Measurements from ENCODE around the gene NDUFA7. TPM values are rescaled to one million over a fixed set of nuclear protein-coding genes. Genes with fewer than 3 reads are reported as not detected.
"Not testable (repeated sequence)": the region's sequence is repeated elsewhere in the genome, so short reads cannot be mapped to it uniquely, and the experiment has no call there.

The NDUFA7 gene
- total RNA-seq, 1 experiment from 2014 or later, result 117 TPM

GRCh38 chr19:8352845-8353244 lies 31.7 kb upstream of the NDUFA7 start:
- H3K36me3 ChIP-seq (replicated peaks; ENCODE audit: control insufficient read depth, insufficient read depth, low read length); H3K27me3 ChIP-seq (ENCODE audit: control insufficient read depth, insufficient read depth, low read length); H3K4me3 ChIP-seq (ENCODE audit: insufficient read depth, low read depth, low read length); DNase-seq: not testable (repeated sequence)

- DNase-seq, result peak; percentile 46
These were observed 31.1 kb upstream of the NDUFA7 start for GRCh38 chr19:8352134-8352827.

DNA sequence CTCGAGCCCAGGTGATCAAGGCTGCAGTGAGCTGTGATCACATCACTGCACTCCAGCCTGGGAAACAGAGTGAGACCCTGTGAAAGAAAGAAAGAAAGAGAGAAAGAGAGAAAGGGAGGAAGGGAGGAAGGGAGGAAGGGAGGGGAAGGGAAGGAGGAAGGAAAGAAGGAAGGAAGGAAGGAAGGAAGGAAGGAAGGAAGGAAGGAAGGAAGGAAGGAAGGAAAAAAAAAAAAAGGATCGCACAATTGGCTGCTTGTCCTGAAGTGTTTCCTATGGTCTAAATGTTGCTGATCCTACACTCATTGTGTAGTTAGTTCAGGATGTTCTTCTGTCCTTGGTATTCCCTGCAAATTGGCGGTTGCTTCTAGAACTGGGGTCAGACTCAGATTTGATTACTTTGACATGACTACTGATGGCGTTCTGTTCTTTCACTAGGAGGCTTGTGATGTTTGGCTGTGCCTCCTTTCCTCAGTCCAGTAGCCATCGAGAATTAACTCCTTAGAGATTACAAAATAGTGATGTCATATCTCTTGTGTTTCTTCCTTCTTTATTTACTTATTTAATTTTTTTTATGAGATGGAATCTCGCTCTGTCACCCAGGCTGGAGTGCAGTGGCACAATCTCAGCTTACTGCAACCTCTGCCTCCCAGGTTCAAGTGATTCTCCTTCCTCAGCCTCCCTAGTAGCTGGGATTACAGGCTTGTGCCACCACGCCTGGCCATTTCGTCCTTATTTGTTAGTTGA lies 28.6 kb upstream of the NDUFA7 start:
- not testable (repeated sequence) for DNase-seq; H3K27me3 ChIP-seq (ENCODE audit: control insufficient read depth, insufficient read depth, low read length); H3K36me3 ChIP-seq (replicated peaks; ENCODE audit: control insufficient read depth, insufficient read depth, low read length); H3K4me3 ChIP-seq (ENCODE audit: insufficient read depth, low read depth, low read length)

More at GRCh38 chr19:8352134-8352827, 31.1 kb upstream of the NDUFA7 start:
- Histone ChIP-seq H3K36me3 (replicated peaks; ENCODE audit: control insufficient read depth, insufficient read depth, low read length) (no peaks in the 10 kb centered on the region), H3K4me3 (ENCODE audit: insufficient read depth, low read depth, low read length) (no peak overlapping the region), H3K27me3 (ENCODE audit: control insufficient read depth, insufficient read depth, low read length) (no peaks in the 10 kb centered on the region; the same call in 1 of the 2 replicates)

DNA sequence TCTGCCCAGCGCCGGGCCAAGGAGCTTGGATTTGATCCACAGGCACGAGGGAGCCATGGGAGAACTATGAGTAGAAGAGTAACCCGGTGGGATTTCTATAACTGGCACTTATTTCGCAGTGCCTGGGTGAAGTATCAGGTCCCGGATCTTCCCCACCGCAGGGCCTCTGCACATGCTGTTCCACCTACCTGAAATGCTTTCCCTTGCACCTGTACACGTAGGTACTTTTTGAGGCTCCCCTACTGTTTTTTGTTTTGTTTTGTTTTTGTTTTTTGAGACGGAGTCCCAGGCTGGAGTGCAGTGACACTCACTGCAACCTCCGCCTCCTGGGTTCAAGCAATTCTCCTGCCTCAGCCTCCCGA lies 22.3 kb upstream of the NDUFA7 start:
- DNase-seq, result no peak
- H3K36me3 ChIP-seq (replicated peaks; ENCODE audit: control insufficient read depth, insufficient read depth, low read length), result no peaks in the 10 kb centered on the region
- peaks cover 12% of the 10 kb centered on the region; the same call in 1 of the 2 replicates for H3K27me3 ChIP-seq (ENCODE audit: control insufficient read depth, insufficient read depth, low read length)
- peak overlapping the region; percentile 12; the same call in 1 of the 2 replicates for H3K4me3 ChIP-seq (ENCODE audit: insufficient read depth, low read depth, low read length)

GRCh38 chr19:8342684-8343482 lies 21.7 kb upstream of the NDUFA7 start, which contains the start of gene KANK3:
KANK3 (minus strand) TSS chr19:8343262; CDS start chr19:8337828, 5,434 bp downstream.
- Histone ChIP-seq H3K27me3 (ENCODE audit: control insufficient read depth, insufficient read depth, low read length) (peaks cover 12% of the 10 kb centered on the region; the same call in 1 of the 2 replicates), H3K4me3 (ENCODE audit: insufficient read depth, low read depth, low read length) (peak within 1 kb of the TSS; percentile 81), H3K36me3 (replicated peaks; ENCODE audit: control insufficient read depth, insufficient read depth, low read length) (no peaks in the 10 kb centered on the region)
- DNase-seq, result peak; percentile 100

DNA sequence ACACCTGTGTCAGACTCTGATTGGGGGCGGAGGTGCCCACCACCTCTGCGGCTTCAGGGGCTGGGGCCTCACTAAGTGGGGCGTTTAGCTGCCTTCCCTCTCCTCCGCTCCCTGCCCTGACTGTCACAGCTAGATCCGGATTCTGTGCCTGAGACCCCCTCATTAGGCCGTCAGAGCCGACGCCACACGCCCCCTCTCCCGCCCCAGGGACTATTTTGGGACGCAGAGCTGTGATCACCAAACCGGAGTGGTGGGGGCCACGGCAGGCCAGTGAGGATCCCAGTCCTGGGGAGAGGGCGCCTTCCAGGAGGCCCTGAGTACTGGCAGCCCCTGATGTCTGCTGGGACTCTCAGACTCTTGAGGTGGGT lies 21.1 kb upstream of the NDUFA7 start:
- DNase-seq, result peak; percentile 77

DNA sequence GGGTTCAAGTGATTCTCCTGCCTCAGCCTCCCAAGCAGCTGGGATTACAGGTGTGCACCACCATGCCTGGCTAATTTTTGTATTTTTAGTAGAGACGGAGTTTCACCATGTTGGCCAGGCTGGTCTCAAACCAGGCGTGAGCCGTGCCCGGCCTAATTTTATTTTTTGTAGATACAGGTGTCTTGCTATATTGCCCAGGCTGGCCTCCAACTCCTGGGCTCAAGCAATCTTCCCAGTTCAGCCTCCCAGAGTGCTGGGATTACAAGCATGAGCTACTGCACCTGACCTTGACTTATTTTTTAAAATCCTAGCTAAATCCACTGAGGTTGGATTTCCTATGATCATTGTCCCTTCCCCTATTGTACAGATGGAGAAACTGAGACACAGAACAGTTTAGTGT lies 20.3 kb upstream of the NDUFA7 start:
- H3K4me3 ChIP-seq (ENCODE audit: insufficient read depth, low read depth, low read length); DNase-seq; H3K36me3 ChIP-seq (replicated peaks; ENCODE audit: control insufficient read depth, insufficient read depth, low read length): not testable (repeated sequence)
- peaks cover 12% of the 10 kb centered on the region; the same call in 1 of the 2 replicates for H3K27me3 ChIP-seq (ENCODE audit: control insufficient read depth, insufficient read depth, low read length)

More for the DNA sequence above, 21.1 kb upstream of the NDUFA7 start:
- Histone ChIP-seq H3K27me3 (ENCODE audit: control insufficient read depth, insufficient read depth, low read length) (peaks cover 12% of the 10 kb centered on the region; the same call in 1 of the 2 replicates), H3K4me3 (ENCODE audit: insufficient read depth, low read depth, low read length) (peak overlapping the region; percentile 81; the same call in 1 of the 2 replicates), H3K36me3 (replicated peaks; ENCODE audit: control insufficient read depth, insufficient read depth, low read length) (no peaks in the 10 kb centered on the region)

- DNase-seq, result peak; percentile 75
These were observed 19.3 kb upstream of the NDUFA7 start for GRCh38 chr19:8340341-8341096.

DNA sequence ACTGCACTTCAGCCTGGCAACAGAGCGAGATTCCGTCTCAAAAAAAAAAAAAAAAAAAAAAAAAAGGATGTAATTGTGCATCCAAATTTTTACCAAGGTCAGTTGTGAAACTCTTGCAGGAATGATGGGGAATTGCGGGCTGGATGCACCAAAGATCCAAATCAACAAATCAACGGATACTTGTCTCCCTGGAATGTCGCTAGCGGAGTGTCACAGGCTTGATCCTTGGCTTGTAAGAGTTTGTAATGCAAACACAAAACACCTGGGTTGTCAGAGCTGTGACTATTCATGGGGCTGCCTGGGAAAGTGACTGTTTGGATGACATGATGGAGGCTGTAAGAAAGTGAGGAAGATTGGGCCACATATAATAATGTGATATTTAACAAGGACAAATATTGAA lies 17.7 kb upstream of the NDUFA7 start:
- DNase-seq, result peak; percentile 45
- Histone ChIP-seq H3K4me3 (ENCODE audit: insufficient read depth, low read depth, low read length) (no peak overlapping the region), H3K27me3 (ENCODE audit: control insufficient read depth, insufficient read depth, low read length) (peaks cover 29% of the 10 kb centered on the region), H3K36me3 (replicated peaks; ENCODE audit: control insufficient read depth, insufficient read depth, low read length) (no peaks in the 10 kb centered on the region)

More at GRCh38 chr19:8340341-8341096, 19.3 kb upstream of the NDUFA7 start:
- Histone ChIP-seq H3K36me3 (replicated peaks; ENCODE audit: control insufficient read depth, insufficient read depth, low read length) (no peaks in the 10 kb centered on the region), H3K27me3 (ENCODE audit: control insufficient read depth, insufficient read depth, low read length) (peaks cover 18% of the 10 kb centered on the region; the same call in 1 of the 2 replicates), H3K4me3 (ENCODE audit: insufficient read depth, low read depth, low read length) (no peak overlapping the region)

- H3K27me3 ChIP-seq (ENCODE audit: control insufficient read depth, insufficient read depth, low read length), result peaks cover 37% of the 10 kb centered on the region
These were observed 16.6 kb upstream of the NDUFA7 start for GRCh38 chr19:8337728-8338127.

DNA sequence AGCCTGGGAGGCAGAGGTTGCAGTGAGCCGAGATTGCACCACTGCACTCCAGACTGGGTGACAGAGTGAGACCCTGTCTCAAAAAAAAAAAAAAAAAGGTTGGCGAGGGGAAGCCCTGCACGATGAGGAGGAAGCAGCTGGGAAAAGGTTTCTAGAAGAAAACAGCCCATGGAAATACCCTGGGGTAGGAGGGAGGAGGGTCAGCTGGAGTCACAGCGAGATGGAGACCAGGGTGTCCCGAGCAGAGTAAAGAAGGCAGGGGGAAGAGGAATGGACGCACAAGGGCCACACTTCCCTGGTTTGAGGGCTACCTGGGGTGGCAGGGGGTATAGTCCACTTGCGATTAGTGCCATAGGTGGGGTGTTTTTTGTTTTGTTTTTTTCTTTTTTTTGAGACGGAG lies 15.5 kb upstream of the NDUFA7 start:
- H3K27me3 ChIP-seq (ENCODE audit: control insufficient read depth, insufficient read depth, low read length), result peaks cover 33% of the 10 kb centered on the region
- H3K4me3 ChIP-seq (ENCODE audit: insufficient read depth, low read depth, low read length), result no peak overlapping the region
- H3K36me3 ChIP-seq (replicated peaks; ENCODE audit: control insufficient read depth, insufficient read depth, low read length), result no peaks in the 10 kb centered on the region
- DNase-seq, result peak; percentile 37

More at GRCh38 chr19:8337728-8338127, 16.6 kb upstream of the NDUFA7 start:
- no peak for DNase-seq
- Histone ChIP-seq H3K4me3 (ENCODE audit: insufficient read depth, low read depth, low read length) (no peak overlapping the region), H3K36me3 (replicated peaks; ENCODE audit: control insufficient read depth, insufficient read depth, low read length) (no peaks in the 10 kb centered on the region)

GRCh38 chr19:8336072-8336569 lies 14.9 kb upstream of the NDUFA7 start:
- H3K36me3 ChIP-seq (replicated peaks; ENCODE audit: control insufficient read depth, insufficient read depth, low read length), result no peaks in the 10 kb centered on the region
- DNase-seq, result no peak
- no peak overlapping the region for H3K4me3 ChIP-seq (ENCODE audit: insufficient read depth, low read depth, low read length)
- H3K27me3 ChIP-seq (ENCODE audit: control insufficient read depth, insufficient read depth, low read length), result peaks cover 33% of the 10 kb centered on the region

GRCh38 chr19:8335343-8336071 lies 14.3 kb upstream of the NDUFA7 start:
- H3K36me3 ChIP-seq (replicated peaks; ENCODE audit: control insufficient read depth, insufficient read depth, low read length), result no peaks in the 10 kb centered on the region
- DNase-seq, result peak; percentile 89
- H3K27me3 ChIP-seq (ENCODE audit: control insufficient read depth, insufficient read depth, low read length), result peaks cover 33% of the 10 kb centered on the region
- H3K4me3 ChIP-seq (ENCODE audit: insufficient read depth, low read depth, low read length), result peak overlapping the region; percentile 49
